ENCODE results near the gene TNMD.

TNMD gene

DNA sequence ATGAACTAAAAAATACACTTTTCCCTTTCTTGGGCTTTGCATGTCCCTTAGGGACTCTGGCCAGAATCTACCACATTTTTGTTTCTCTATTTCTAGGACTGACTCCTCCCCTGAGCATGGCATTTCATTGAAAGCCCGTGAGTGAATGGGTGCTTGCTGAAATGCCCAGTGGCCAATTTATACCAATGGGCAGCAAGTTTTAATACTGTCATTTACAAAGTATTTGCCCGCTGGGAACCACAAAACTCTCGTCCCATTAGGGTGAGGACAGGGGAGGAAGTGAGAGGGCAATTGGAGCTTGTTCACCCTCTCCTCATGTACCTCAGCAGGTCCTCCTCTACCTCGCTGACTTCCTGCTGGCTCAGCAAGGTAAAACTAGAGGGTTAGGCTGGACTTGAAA, 60.4 kb downstream of the TNMD start:
- no peak for DNase-seq (ENCODE audit: low spot score)

DNA sequence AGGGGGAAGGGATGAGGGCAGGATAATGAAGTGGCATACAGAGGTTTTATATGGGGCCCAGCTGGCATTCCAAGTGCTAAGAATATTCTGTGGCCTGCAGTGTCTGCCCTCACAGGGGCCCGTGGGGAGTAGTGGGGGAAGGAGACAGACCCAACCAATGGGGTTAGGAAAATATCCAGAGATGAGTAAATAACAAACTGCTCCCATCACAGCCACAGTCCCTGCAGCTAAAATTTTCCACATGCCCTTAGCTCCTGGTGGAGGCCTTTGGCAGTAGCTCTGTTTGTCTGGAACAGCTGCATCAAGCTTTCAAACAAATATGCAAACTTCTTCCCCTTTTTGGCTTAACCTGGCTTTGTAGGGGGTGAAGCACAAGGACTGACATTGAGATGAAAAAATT, 62.4 kb downstream of the TNMD start:
- no peak for DNase-seq (ENCODE audit: low spot score)

DNA sequence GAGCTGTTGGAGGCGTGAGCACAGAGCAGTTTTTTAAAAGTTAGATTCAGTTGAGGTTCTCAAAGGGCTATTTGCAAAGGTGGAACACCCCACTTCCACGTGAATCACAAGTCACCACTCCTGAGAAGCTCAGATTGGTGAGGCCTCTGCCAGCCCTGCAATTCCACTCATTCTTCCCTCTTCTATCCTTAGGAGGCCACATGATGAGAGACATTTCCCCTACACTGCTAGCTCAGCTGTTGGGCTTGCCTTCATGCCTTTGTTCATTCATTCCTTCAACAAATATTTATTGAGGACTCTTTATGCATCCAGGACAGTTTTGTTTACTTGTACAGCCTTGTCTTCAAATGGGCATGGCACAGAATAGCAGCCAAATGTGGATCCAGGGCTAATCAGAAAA, 63.0 kb downstream of the TNMD start:
- DNase-seq (ENCODE audit: low spot score), result no peak

DNA sequence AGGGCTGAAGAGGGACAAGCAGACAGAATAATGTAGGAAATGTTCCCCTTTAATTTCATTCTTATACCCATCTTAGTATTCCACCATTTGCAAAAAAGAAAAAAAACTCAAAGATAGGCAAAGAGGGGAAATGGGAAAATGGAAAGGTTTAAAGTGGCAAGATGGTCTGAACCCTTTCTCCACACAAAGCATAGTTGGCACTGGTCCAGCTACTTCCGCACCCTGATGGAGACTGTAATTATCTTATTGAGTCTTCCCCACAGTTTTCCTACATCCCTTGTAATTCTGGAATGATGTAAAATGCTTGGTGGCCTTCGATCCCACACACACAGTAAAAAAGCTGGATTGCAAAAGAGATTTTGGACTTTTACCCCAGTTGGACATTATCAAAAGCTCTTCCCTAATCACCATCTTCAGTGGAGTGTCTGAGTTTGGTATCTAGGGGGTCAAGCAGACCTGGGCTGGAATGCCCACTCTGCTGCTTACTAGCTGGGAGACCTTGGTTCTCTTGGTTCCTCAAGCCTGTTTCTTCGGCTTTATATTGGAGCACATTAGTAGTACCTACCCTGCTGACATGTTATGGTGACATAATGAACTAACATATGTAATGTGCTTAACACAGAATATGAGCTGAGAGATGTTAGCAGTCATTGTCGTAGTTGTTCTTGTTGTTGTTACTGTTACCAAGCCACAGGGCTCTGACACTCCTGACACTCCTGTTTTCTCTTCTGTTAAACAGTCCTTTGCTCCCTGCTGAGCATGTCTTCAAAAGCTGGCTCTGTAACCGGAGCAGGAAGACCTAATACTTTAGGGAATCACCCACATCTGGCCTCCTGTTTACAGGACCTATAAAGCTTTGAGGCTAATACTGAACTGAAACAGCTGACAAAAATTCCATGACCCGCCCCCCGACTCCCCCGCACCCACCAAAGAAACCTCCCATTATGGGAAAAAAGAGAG, 64.0 kb downstream of the TNMD start:
- no peak for DNase-seq (ENCODE audit: low spot score)
